ENCODE data around the gene ZFP1. TPM values are rescaled to one million over a fixed set of nuclear protein-coding genes. Genes with fewer than 3 reads are reported as not detected.
"Not testable (repeated sequence)": the region's sequence is repeated elsewhere in the genome, so short reads cannot be mapped to it uniquely, and the experiment has no call there.

The ZFP1 gene
- total and polyA plus RNA-seq, 2 experiments from 2014 or later = 9.4 to 14.4 TPM

- H3K4me3 ChIP-seq = no peak overlapping the region
- H3K4me2 ChIP-seq = no peak overlapping the region
- no peaks in the 10 kb centered on the region for H4K20me1 ChIP-seq (ENCODE audit: insufficient read depth, poor library complexity, severe bottlenecking)
- no peak overlapping the region for H3K27ac ChIP-seq
- no peak for DNase-seq (ENCODE audit: low spot score)
- H3K9me2 ChIP-seq (replicated peaks; ENCODE audit: insufficient read depth) = no peaks in the 10 kb centered on the region
- H2AFZ ChIP-seq = no peak overlapping the region
- no peaks in the 10 kb centered on the region for H3K36me3 ChIP-seq (replicated peaks; ENCODE audit: insufficient read depth, low read depth)
- H3K4me1 ChIP-seq (ENCODE audit: insufficient read depth) = no peaks in the 10 kb centered on the region
- no peak for TF ChIP-seq CTCF (IDR thresholded peaks at IDR 0.05; ENCODE audit: poor library complexity)
- no peak for TF ChIP-seq EZH2phosphoT487 (IDR thresholded peaks at IDR 0.05; ENCODE audit: low read depth, severe bottlenecking, unreplicated experiment)
- no peak for TF ChIP-seq EZH2 (IDR thresholded peaks at IDR 0.05; ENCODE audit: borderline replicate concordance)
- H3K9me3 ChIP-seq (ENCODE audit: low read depth) = no peaks in the 10 kb centered on the region
- H3K79me2 ChIP-seq = no peaks in the 10 kb centered on the region
- WGBS (ENCODE audit: low lambda C conversion rate, missing lambda C conversion rate) = 90% methylated on average over 27 of the region's 27 CpGs
- H3K27me3 ChIP-seq = no peaks in the 10 kb centered on the region
Observed at GRCh38 chr16:75208861-75209505, 60.7 kb downstream of the ZFP1 start.

- H3K4me1 ChIP-seq (ENCODE audit: insufficient read depth); H4K20me1 ChIP-seq (ENCODE audit: insufficient read depth, poor library complexity, severe bottlenecking); H3K9me2 ChIP-seq (replicated peaks; ENCODE audit: insufficient read depth); H3K4me2 ChIP-seq; H3K36me3 ChIP-seq (replicated peaks; ENCODE audit: insufficient read depth, low read depth); H3K27me3 ChIP-seq; H2AFZ ChIP-seq; DNase-seq (ENCODE audit: low spot score); H3K9me3 ChIP-seq (ENCODE audit: low read depth); H3K4me3 ChIP-seq; H3K27ac ChIP-seq; H3K79me2 ChIP-seq: not testable (repeated sequence)
- WGBS (ENCODE audit: low lambda C conversion rate, missing lambda C conversion rate) = 87% methylated on average over 7 of the region's 7 CpGs
Observed at GRCh38 chr16:75209514-75209913, 61.2 kb downstream of the ZFP1 start.

- TF ChIP-seq EZH2phosphoT487 (IDR thresholded peaks at IDR 0.05; ENCODE audit: low read depth, severe bottlenecking, unreplicated experiment) = no peak
- TF ChIP-seq EZH2 (IDR thresholded peaks at IDR 0.05; ENCODE audit: borderline replicate concordance) = no peak
- no peak for TF ChIP-seq CTCF (IDR thresholded peaks at IDR 0.05; ENCODE audit: poor library complexity)
- Histone ChIP-seq H3K9me2 (replicated peaks; ENCODE audit: insufficient read depth) (no peaks in the 10 kb centered on the region), H3K4me3 (no peak overlapping the region), H4K20me1 (ENCODE audit: insufficient read depth, poor library complexity, severe bottlenecking) (no peaks in the 10 kb centered on the region), H3K27ac (no peak overlapping the region), H3K27me3 (no peaks in the 10 kb centered on the region), H3K4me1 (ENCODE audit: insufficient read depth) (no peaks in the 10 kb centered on the region), H3K36me3 (replicated peaks; ENCODE audit: insufficient read depth, low read depth) (no peaks in the 10 kb centered on the region), H3K79me2 (no peaks in the 10 kb centered on the region), H3K4me2 (no peak overlapping the region), H3K9me3 (ENCODE audit: low read depth) (no peaks in the 10 kb centered on the region), H2AFZ (no peak overlapping the region)
- 89% methylated on average over 5 of the region's 5 CpGs for WGBS (ENCODE audit: low lambda C conversion rate, missing lambda C conversion rate)
- no peak for DNase-seq (ENCODE audit: low spot score)
Observed at GRCh38 chr16:75209944-75210343, 61.6 kb downstream of the ZFP1 start.

GRCh38 chr16:75211286-75211685 lies 63.0 kb downstream of the ZFP1 start:
- H3K4me1 ChIP-seq (ENCODE audit: insufficient read depth); DNase-seq (ENCODE audit: low spot score); H3K4me3 ChIP-seq; H3K36me3 ChIP-seq (replicated peaks; ENCODE audit: insufficient read depth, low read depth); H3K27ac ChIP-seq; H3K4me2 ChIP-seq; H4K20me1 ChIP-seq (ENCODE audit: insufficient read depth, poor library complexity, severe bottlenecking); H3K9me3 ChIP-seq (ENCODE audit: low read depth); H3K27me3 ChIP-seq; H2AFZ ChIP-seq; H3K9me2 ChIP-seq (replicated peaks; ENCODE audit: insufficient read depth); H3K79me2 ChIP-seq: not testable (repeated sequence)
- WGBS (ENCODE audit: low lambda C conversion rate, missing lambda C conversion rate) = 87% methylated on average over 10 of the region's 10 CpGs
